ENCODE data around the gene NRM.
"Not testable (repeated sequence)": the region's sequence is repeated elsewhere in the genome, so short reads cannot be mapped to it uniquely, and the experiment has no call there.

The NRM gene

DNA sequence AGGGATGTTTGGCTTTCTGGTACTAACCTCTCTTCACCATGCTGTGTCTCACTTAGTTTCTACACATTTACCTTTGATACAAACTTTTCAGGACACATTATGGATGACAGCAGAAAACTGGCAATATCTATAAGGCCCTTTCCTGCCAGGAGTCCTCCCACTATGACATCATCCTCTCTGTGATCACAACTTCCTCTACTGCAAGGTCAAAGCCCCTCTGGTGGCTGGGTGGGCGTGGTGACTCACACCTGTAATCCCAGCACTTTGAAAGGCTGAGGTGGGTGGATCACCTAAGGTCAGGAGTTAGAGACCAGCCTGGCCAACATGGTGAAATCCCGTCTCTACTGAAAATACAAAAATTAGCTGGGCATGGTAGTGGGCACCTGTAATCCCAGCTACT, 24.5 kb downstream of the NRM start:
- DNase-seq (ENCODE audit: low spot score), result not testable (repeated sequence)

DNA sequence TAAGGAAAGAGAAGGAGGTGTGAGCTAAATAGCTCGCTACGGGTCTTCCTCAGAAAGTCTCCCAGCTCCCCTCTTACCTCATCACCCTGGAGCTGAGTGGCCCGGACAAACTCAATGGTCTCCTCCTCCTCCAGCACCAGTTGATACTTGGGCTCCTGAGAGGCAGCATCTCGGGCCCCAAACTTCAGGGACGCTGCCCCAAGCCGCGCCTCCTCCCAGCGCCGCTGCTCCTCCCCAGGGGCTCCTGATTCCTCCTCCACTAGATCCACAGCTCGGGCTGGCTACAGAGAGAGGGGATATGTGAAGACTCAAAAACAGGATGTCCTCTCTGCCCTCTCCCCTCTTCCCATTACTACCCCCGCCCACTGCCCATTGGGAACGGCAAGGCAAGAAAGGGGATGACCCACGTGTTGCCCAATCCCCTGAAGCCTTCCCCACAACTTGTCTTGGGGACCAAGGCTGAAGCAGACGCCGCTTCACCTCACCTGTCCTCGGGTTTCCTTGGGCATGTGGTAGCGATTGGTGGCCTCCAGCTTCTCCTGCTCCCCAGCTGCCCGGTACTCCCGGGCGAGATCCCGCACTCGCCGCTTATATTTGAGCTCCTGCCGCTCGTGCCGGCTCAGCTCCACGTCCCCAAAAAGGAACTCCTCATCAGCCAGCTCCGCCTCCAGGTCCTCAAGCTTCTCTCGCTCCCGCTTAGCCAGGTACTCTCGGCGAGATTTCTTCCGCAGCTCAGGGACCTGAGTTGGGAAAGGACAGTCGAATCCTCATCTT, 25.6 kb downstream of the NRM start:
- DNase-seq (ENCODE audit: low spot score), result no peak

DNA sequence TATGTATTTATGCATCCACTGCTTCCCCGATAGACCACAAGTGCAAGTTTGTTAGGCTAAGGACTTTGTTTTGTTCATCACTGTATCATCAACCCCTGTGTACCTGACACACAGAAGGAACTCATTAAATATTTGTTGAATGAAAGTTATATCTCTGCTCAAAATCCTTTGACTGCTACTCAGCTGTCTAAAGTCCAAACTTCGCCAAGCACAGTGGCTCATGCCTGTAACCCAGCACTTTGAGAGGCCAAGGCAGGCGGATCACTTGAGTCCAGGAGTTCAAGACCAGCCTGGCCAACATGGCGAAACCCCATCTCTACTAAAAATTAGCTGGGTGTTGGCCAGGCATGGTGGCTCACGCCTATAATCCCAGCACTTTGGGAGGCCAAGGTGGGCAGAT, 32.9 kb downstream of the NRM start:
- DNase-seq (ENCODE audit: low spot score), result not testable (repeated sequence)

DNA sequence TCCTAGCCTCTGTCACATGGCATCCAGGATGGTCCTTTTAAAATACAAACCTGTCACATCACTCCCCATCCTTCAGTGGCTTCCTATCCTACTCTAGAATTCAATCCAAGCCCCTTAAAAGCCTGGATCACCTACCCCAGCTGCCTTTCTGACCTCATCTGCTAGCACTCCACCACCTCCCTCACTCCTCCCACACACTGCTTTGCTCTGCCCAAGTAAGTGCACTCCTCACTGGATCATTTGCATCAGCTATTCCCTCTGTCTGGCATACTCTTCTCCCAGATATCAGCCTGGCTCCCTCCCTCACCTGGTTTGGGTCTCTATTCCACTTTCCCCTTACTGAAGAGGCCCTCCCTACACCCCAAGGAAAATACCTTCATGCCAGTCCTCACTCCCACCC, 33.3 kb downstream of the NRM start:
- DNase-seq (ENCODE audit: low spot score), result no peak

DNA sequence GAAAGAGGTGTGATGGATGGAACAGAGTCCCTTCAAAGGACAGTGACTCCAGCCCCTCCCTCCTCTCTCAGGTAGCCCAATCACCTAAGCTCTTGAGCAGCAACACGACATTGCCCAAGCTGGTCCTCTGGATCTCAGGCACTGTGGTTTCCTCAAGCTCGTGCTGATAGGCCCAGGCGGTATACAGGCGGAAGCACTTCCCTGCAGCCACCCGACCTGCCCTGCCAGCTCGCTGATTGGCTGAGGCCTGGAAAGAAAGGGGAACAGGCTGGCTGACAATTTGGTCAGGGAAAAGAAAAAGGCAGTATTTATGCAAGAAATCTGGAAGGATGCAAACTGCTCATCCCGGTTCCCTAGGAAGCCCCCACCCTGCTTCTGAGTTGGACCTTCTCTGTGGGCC, 34.3 kb downstream of the NRM start:
- no peak for DNase-seq (ENCODE audit: low spot score)

DNA sequence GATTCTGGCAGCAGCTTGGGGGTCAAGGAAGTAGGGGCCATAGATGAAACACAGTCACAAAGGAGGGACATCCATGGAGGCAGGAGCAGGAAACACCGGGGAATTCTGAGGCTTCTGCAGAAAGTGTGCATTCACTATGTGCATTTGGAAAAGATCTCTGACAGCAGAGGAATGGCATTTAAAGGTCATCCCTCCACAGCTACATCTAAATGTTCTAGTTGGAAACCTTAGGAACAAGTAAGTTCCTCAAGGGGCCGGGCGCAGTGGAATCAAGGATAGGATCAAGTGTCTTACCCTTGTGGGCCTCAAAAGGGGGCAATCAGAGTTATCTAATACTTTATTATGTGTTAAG, 35.1 kb downstream of the NRM start:
- DNase-seq (ENCODE audit: low spot score), result no peak

DNA sequence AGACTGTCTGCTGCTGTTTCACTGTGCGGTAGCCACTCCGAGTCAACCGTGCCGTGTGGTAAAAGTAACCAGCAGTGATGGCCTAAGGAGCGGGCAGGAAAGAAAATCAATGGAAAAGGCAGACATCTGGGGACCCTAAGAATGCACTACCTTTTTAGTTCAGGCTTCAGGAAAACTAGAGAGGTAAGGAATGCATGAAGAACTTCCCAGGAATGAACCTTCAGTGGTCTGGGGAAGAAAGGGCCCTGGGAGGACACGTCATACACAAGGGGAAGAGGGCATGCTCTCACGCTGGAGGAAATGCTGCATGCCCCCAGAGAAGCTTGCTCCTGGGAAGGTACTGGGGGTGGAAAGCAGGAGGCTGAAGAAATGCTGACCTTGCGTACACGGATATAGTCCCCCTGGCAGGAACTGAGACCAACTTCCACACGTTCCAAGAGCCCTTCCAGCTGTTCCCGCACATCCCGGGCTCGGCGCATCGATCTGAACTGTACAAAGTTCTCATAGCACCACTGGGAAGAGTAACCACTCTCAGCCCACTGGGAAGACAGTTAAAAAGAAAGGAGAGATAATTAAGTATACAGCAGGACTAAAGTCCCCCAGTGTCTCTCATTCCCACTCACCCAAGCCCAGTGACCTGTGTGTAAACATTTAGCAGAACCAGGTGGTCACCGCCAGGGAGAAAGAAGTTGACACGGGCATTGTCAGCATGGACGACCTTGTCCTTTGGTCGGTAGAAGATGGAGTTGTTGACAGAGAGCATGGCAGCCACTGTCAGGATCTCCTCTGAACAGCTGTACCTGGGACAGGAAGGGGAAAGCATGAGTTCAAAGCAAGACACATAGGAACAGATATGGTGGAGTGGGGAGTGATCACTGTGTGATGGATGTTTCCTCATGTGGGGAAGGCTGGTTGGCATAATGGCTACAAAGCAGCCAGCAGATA, 35.7 kb downstream of the NRM start:
- no peak for DNase-seq (ENCODE audit: low spot score)

DNA sequence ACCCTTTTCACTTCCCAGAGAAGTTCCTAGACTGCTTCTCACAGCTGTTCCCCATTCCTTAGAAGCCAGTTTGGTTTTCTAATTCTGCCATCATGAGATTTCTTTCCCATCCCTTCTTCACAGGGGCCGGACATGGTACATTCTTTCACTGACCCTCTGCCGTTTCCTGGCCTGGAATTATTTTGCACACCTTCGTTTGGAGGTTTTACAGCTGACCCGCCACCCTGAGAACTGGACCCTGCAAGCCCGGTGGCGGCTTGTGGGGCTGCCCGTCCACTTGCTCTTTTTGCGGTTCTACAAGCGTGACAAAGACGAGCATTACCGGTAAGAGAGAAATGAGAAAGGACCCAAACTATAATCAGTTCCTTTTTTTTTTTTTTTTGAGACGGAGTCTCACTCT, 39.6 kb downstream of the NRM start:
- DNase-seq (ENCODE audit: low spot score), result no peak

DNA sequence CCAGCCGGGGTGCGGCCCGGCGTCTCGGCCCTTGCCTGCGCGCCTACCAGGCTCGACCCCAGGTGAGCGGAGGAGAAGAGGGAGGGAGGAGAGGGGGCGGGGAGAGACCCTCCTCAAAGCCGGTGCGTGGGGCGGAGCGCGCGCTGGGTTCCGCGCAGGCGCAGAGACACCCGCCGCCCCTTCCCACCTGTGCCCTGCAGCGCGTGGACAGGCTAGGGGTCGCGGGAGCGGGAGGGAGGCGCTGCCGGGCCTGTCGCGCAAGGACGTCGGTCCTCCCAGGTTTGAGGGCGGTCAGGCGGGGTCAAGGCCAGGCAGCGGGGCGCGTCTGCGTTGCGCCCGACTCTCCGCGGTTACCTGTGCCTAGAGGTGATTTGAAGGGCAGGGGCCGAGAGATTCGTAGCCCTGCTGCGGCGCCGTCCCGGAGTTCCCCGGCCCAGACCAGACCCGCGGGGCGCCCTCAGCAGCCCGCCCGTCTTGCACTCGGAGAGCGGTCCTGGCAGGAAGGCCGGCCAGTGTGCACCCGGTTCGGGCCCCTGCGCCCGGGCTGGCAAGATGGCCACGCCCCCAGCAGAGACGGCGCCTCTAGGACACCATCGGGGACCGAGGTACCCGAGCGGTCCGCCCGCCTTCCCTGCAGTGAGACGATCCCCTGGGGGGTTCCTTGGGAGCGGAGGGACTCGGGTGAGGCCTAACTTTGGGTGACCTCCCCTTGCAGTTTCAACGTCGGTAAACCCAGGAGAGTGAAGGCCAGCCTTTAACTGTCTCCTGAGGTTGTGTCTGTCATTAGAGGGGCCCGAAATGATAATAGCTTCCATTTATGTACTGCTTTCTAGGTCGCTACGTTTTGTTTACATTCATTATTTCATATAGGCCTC, 43.3 kb downstream of the NRM start:
- peak; percentile 66 for DNase-seq (ENCODE audit: low spot score)

DNA sequence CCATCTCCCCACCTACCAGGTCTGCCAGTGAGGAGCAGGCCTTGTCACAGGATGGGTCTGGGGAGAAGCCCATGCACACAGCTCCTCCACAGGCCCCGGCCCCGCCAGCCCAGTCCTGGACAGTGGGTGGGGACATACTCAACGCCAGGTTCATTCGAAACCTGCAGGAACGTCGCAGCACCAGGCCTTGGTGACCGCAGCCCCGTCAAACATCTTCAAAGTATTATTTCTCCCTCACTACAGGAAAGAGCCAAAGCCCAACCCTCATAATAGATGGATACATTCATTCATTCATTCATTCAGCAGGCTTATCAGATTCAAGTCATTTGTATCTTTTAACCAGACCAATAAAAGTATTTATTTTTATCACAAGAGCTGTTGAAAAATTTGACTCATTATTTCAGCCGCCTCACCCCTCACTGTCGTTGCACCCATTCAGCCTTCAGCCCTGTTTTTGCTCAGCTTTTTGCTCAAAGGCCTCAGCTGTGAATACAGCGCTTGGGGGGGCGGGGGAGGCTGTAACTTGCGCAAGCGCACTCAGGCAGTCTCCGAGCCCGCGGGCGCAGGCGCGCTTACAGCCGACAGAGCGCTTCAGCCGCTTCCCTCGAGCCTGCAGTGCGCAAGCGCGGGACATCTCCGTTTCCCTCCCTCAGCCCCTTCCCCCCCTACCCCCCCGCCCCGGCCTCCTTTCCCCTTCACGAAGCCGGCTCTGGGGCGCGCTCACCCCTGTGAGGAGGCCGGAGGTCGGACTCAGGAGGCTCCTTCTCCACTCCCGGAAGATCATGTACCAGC, 44.1 kb downstream of the NRM start, which contains the start of gene C6orf136:
TSS of gene C6orf136 (plus strand) at position 684 of the 792 bp plus-strand sequence. CDS start at position 783, 99 bp downstream.
- peak; percentile 85 for DNase-seq (ENCODE audit: low spot score)

DNA sequence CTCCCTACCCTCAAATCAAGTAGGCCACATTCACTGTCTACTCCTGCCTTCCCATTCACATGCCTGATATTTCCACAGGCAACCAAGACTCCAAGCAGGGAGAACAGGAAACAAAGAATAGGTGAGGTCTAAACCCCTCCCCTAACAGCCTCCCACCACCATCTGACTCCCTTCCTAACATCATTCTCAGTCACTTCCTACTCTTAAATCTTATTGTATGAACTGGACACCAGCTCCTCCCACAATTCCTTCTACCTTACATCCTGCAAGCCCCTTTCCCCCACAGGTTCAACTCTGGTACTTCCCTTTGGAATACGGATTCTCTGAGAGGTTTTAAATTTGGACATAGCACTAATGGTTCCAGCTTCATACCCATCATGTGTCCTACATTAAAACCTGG, 44.8 kb downstream of the NRM start:
- DNase-seq (ENCODE audit: low spot score), result no peak

DNA sequence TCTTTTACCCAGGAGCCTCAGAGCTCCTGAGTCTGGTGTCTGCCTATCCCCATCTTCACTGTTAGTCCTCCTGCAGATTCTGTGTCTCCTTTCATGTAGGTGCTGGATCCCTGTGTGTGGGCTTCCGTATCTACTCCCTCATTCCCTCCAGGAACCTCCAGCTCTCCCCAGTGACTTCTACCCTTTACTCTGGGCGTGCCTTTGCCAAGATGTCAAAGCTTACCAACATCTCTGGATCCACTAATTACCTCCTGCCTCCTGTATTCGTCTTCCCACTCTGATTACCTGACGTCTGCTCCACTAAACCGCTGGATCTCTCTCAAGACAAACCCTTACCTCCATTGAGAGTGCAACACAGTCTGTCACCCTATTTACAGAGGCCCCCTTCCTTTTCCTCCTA, 46.0 kb downstream of the NRM start:
- no peak for DNase-seq (ENCODE audit: low spot score)

DNA sequence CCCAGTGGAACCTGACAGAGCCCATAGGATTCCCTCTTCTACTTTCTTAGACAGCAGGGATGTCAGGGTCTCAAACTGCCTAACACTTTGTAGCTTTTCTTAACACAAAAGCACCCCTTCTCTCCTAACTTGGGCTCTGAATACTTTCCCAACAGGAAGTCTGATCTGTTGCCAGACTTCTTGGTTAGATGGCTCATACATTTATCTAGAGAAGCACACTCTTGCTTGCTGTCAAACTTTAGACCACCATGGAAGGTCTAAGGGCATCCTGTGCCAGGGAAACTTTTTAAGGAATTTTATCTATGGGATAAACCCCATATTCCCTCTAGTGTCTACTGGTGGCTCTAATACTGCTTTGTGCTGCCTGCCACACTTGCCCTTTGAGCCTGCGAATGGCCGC, 47.1 kb downstream of the NRM start:
- no peak for DNase-seq (ENCODE audit: low spot score)

DNA sequence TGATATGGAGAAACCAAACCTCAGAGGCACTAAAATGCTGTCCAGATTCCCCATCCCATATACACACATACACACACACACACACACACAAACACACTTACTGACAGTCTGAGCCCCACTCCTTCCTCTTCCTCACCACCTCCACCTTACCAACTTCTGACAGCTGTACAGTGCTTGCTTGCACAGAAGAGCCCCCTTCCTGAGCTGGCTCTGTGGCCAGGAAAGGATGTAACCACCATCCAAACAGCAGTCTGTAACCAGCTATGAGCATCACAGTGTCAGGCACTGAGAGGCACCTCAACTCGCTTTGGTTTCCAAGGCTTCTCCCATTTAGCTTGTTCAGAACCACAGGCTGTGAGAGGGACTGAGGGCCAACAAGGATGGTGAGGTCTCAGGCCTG, 49.7 kb downstream of the NRM start:
- no peak for DNase-seq (ENCODE audit: low spot score)

DNA sequence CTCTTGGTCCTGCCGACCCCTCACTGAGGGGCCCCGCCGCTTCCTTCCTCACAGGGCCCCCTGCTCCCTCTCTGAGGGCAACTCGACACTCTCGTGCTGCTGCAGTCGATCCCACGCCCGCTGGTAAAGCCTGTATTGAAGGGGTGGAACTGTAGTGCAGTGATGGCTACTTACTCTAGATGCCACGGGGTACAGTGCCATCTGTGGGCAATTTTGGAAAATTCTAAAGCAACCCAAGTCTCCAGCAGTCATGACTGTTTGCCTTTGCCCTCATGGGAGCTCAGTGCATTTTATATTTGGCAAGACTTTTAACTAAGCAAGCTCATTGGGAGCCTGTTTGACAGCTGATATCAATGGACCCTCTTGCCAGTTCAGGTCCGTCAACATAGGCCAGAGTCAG, 50.3 kb downstream of the NRM start:
- DNase-seq (ENCODE audit: low spot score), result peak; percentile 25

All from hematopoietic multipotent progenitor cell treated with erythropoietin and hydrocortisone succinate and interleukin-3 and kit ligand, for 15 days (in vitro differentiated cells).